HT-29 (cell line): ENCODE results near the gene PRR5L. TPM values are rescaled to one million over a fixed set of nuclear protein-coding genes. Genes with fewer than 3 reads are reported as not detected.
"Not testable (repeated sequence)": the region's sequence is repeated elsewhere in the genome, so short reads cannot be mapped to it uniquely, and the experiment has no call there.

Experiments
- DNase-seq: peaks from one replicate; pipeline ENCODE4 v3.0.0-alpha.2; 2015; ENCODE audit warnings: low spot score
- total RNA-seq: library from RNA; depleted of rRNA; stranded (reverse); fragments of >200 nt; shearing (Covaris generic); gene quantifications from 2 replicates; pipeline ENCODE4 v1.2.3, GENCODE V29; 2014

Gene PRR5L
- total RNA-seq, 1 experiment from 2014 or later = 92.8 TPM

- DNase-seq = no peak
These were observed 163.0 kb downstream of the PRR5L start for GRCh38 chr11:36459046-36459445.

DNA sequence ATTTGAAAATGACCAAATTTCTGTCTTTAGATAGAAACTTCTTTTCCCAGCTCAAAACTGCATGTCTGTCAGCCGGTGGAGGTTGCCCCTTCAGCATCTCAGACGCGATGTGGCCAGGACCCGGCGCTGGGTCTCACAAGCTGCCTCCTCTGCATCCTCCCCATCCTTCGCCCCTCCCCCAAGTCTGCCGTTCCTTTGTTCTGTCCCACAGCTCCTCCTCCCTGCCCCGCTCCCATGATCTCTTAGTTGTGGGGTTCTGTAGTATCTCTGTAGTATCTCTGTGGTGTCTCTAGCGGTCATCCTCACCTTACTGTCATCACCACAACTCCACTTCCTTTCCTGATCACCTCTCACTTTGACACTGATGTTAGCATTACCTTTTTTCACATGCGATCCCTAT lies 164.1 kb downstream of the PRR5L start:
- DNase-seq = no peak

DNA sequence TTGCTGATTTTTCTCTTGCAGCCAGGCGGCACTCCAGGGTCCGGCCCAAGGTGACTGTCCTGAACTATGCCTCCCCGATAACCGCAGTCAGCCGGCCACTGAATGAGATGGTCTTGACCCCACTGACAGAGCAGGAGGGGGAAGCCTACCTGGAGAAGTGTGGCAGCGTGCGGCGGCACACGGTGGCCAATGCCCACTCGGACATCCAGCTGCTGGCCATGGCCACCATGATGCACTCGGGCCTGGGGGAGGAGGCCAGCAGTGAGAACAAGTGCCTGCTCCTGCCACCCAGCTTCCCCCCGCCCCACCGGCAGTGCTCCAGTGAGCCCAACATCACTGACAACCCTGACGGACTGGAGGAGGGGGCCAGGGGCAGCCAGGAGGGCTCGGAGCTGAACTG lies 166.2 kb downstream of the PRR5L start:
- no peak for DNase-seq

DNA sequence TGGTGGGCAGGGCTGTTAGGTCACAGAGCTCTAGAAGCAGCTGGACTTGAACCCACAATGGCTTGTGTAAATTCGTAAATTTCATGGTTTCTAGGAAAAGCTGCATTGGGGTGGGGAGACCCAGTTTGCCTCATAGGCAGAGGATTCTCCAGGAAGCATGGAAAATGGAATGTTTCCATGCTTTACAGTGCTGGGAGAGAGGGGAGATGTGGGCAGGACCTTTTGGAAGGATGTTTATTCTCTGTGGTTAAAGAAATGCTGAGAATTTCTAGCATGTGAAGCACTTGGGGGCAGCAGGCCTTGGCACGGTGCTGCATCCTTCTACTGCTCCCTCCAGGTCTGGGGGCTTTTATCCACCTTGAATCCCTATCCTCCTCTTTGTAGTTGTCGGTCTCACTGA lies 167.7 kb downstream of the PRR5L start:
- no peak for DNase-seq

- no peak for DNase-seq
These were observed 168.6 kb downstream of the PRR5L start for GRCh38 chr11:36464720-36465119.

DNA sequence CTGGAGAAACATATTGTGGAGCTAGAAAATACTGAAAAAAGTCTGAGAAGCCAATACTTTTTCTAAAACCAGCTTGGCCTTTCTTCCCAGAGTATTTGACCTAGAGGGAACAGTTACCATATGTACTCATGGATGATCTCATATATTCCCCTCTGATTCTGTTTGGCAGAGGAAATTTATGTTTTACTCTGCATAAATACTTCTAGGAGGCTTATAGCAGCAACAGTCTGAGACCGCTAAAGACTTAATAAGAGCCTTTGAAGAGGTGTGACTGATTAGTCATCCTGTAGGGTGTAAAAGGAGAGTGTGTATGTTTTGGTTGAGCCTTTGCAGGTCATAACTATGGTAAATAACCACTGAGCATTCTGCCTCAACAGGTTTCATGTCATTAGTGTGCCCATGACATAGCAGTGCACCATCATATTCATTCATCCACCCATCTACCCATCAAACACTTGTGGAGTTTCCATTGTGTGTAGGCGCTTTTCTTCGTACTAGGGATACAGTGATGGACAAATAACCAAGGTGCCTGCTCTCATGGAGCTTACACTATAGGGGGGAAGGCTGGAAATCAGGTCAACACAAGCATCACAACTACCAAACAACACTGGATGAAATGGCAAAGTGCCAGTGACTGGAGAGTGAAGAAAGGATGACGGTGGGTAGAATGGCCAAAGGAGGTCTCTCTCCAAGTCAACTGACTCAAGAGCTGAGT lies 169.5 kb downstream of the PRR5L start:
- no peak for DNase-seq

DNA sequence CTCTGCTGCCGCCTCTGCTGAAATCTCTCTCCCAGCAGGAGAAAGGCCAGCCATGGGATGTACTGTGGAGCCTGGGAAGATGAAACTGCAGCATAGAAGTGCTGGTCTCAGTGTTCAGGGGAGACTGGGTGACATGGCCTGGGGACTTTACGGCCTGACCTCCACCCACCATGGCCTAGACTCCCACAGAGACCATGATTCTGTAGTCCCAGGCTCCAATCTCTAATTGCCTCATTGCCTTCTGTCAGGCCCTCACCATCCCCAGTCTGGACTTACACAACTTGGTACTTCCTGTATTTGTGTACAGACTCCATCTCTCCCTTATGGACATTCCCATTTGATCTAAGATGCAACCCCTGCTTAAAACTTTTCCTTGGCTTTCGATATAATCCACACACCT lies 170.9 kb downstream of the PRR5L start:
- no peak for DNase-seq

GRCh38 chr11:36467916-36468315 lies 171.8 kb downstream of the PRR5L start:
- no peak for DNase-seq

DNA sequence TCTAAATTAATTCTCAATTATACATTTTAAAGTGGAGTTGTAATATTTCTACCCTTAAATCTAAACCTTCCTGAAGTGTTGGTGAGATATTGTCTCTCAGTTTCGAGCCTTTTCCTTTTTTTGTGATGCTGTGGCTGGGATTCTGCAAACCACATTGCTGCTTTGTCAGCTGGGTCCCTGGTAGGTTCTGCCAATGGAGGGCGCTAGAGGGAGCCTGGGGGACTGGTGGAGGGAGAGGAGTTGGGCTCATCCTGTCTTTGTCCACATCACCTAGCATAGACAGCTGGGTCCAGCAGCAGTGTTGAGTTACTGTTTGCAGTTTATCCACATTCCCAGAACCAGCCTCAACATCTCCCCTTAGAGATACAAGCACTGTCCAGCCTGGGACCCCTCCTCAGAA lies 173.0 kb downstream of the PRR5L start:
- no peak for DNase-seq

DNA sequence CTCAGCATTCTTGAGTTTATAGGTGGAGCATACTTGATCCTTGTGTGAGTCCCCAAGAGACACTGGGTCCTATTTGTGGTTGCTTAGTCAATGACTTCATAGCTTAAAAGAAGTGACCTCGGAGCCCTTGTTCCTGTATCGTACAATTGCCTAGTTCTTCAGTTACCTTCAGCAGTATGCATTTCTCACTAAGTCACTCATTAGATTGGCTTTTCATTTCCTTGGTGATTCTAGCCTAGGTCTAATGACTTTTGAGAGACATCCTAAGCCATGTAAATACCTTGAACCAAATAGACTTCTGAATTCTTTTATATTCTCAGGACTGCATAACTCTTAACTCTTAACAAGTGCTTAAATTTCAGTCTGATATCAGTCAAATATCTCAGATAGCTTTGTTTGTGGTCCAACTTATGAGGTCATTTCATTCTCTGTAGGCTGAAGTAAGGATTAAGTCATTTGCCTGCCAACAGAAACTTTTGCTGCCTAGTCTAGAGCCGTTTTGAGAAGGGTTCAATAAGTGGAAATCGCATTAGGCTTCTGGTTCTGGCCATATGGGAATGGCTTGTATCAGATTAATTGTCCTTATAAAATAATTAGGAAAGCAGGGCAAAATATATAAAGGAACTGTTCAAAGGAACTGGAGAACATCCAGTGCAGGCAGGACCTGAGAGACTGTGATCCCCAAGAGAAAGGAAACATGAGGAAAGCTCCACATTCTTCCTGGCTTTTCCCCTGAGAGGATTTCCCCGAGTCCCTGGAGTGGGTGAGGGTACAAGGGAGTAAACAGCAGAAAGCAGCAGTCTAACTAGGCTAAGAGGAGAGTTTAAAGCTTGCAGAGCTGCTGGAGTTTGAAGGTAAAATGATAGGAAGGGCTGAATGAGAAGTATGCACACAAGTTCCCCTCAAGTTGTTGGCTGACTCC lies 174.1 kb downstream of the PRR5L start:
- no peak for DNase-seq

- no peak for DNase-seq
These were observed 175.5 kb downstream of the PRR5L start for GRCh38 chr11:36471577-36471976.

GRCh38 chr11:36475192-36475591 lies 179.1 kb downstream of the PRR5L start:
- DNase-seq = no peak

- peak; percentile 75 for DNase-seq
These were observed 182.7 kb downstream of the PRR5L start for GRCh38 chr11:36478700-36479329.

DNA sequence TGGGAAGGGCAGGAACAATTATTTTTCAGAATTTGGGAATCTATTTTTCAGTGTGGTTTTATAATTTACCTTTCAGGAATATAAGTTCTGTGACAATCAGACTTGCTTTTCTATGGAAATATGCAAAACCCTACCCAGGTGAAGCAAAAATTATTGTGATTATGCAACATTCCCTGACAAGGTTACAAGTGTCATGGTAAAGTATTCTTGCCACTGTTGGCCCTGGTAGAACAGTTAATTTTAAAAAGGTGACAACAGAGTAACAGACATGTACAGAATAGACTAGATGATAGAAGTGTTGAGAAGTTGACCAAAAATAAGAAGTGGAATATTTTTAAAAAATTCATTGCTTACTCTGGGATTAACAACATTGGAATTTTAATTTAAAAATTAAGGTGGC lies 184.7 kb downstream of the PRR5L start:
- no peak for DNase-seq

DNA sequence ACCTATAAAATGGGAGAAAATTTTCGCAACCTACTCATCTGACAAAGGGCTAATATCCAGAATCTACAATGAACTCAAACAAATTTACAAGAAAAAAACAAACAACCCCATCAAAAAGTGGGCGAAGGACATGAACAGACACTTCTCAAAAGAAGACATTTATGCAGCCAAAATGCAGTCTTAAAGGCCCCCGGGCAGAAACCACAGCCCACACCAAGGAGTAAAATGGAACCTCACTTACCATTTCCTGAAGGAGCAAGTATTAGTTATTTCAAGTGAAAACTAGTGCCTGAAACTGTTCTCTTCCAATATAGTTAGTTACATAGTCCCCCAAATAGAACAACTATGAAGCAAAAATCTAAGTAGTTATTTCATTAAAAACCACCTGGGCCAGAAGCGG lies 187.0 kb downstream of the PRR5L start:
- DNase-seq = not testable (repeated sequence)

- DNase-seq = no peak
These were observed 189.4 kb downstream of the PRR5L start for GRCh38 chr11:36485298-36486002.

DNA sequence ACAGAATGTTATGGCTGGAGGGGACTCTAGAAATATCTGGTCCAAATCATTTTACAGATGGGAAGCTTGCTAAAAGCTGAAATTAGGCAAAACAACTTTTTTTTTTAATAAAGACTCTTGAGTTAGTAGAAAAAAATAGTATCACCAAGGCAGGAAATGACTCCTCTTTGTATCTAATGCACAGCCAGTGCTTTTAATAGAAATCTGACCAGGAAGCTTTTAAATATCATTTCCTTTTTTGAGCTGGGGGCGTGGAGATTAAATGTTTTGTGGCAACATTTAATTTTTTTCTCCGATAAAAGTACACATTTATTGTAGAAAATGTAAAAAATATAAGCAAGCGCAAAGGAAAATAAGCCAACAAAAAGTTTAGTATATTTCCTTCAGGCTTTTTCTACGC lies 191.5 kb downstream of the PRR5L start:
- no peak for DNase-seq

DNA sequence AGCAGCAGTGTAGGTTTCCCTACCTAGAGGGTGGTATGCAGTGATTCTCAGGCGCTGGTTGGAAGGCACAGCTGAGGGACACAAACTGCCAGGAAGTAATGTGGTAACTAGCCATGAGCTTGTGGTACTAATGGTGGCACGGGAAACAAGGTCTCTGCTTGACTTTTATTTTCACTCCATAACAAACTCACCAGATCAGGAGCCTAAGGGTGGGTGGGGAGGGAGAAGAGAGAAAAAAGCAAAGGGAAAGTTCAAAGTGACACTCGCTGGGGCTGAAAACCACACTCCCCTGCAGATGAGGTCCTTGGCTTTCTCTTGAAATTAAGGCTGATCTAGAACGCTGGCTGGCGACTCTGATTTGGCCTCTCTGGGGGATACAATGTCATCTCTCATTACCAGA lies 192.0 kb downstream of the PRR5L start:
- no peak for DNase-seq

DNA sequence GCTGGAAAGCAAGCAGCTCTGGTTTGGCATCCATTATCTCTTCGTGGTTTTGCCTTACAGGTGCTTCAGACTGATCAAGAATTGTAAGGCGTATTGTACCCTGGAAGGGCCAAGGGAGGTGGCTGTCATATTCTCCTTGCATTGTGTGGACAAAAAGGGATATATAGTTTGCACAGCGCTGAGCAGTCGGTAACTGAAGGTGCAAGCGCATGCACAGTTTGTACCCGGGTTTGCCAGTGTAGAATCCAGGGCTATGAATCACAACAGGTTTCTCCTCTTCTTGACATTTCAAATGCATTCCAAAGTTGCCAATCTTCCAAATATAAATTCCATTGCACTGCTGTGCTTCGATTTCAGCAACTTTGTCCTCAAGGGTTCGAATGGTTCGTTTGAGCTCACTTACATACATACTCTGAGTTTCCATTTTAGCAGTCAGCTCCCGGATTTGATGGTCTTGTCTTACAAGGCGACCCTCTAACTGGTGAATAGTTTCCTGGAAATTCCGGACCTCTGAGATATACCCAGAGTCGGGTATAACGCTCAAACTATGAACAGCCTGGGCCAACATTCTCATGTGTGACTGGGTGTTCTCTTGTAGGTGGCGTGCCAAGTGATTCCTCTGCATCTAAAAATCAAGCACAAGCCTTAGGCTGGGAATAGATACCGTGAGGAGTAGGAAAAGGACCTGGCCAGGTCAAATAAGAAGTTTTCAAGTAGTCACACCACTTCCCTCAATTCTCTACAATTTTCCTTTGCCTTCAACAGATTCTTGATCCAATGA lies 194.1 kb downstream of the PRR5L start:
- no peak for DNase-seq

DNA sequence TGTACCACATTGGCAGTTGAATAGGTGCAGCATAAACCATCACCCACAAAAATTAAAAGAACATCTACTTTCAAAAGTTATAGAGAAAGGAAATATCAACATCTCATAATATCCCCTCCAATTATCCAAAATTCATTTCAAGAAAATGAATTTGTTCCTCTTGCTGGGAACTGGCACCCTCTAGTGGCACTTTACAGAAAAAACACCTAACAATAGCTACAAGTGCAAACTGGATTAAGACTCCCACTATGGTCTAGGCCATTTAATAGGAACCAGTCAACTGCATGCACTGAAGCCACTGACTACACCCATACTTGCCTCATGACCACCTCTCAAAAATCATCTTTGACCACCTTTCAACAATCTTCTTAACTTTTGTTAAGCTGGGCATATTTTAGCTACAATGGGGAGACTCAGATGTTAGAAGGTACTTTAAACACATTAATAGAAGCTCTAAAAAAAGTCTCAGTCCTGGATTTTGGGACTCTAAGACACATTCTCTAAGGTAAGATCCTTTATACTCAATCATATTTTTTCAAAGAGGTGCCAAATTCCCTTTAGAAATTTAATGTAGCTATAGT lies 196.7 kb downstream of the PRR5L start:
- peak; percentile 76 for DNase-seq

DNA sequence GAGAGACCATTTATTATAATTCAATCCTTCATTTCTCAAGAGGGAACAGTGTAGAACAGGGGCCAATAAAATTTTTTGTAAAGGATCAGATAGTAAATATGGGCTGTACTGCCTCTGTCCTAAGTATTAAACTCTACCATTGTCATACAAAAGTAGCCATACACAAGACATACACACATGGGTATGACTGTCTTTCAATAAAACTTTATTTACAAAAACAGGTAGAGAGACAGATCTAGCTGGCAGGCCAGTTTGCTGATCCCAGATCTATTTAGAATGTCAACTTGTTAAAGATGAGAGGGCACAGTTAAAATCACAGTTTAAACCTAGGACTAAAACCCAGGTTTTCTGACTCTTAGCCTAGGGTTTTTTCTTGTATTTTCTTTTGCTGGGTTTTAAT lies 197.2 kb downstream of the PRR5L start:
- no peak for DNase-seq
